Measurements from ENCODE around the gene C12orf57. TPM values are rescaled to one million over a fixed set of nuclear protein-coding genes. Genes with fewer than 3 reads are reported as not detected.

Gene C12orf57
- total and polyA plus RNA-seq, 9 of the 15 experiments (the other 6 are each of a cell fraction or from before 2014, with no cell fraction given) = 26.7 to 191 (median 107) TPM

DNA sequence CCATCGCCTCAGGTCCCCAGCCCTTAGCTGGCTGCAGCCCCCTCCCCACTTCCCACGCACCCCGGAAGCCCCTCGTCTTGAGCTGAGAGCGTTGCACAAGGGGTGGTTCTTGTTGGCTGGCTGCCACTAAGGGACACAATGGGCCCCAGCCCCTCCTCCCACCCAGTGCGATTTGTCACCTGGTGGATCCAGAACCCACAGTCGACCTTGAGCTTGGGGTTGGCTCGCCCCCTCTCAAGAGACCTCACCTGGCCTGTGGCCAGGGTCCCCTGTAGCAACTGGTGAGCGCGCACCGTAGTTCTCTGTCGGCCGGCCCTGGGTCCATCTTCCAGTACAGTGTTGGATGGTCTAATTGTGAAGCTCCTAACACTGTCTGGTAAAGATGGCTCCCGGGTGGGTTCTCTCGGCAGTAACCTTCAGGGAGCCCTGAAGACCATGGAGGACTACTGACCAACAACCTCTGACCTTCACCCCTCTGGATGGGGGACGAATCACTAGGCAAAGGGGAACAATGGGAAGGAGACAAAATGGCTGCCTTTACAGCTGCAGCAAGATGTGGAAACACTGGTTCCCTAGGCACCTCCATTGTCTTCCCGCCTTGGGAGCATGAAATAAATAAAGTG, 20.1 kb downstream of the C12orf57 start (continued):
- TF ChIP-seq KLF6 (CRISPR knock-in tag; IDR thresholded peaks at IDR 0.05; ENCODE audit: borderline replicate concordance) (0 out of 2 replicates have a peak, but pooled peaks have one; percentile 42), ZNF224 (CRISPR knock-in tag; IDR thresholded peaks at IDR 0.05) (no peak)

DNA sequence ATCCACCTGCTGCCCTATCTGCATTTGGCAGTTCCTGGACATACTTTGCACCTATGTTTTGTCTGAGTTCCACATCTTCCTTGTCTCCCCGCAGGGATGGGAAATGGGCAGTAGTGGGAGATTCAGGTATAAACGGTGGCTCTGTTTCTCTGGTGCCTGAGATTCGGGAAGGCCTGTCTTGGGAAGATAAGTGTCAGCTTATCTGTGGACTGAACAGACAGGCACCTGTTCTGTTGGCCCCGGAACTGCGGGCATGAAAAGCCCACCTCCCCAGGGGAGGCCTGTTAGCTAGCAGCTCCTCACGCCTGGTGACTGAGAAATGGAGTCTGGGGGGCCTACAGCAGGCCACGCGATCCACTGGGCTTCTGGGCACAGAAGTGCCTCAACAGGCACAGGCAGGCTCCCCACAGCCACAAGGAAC, 20.8 kb downstream of the C12orf57 start:
- ChIA-PET POLR2A (interaction anchor here (0.8 to 2.0 kb wide), 14 partner anchors 8 to 176 kb away, joined by 3 to 24 read pairs (median 4); partner anchors contain the start of genes C12orf57, RNU7-1, SPSB2 and TPI1), CTCF (ENCODE audit: low intra/inter-chr PET ratio) (interaction anchor here (0.7 to 2.1 kb wide), 8 partner anchors 18 to 97 kb away, joined by 3 to 12 read pairs (median 4); partner anchors contain the start of genes C12orf57 and LPCAT3)
- H3K9ac ChIP-seq (ENCODE audit: insufficient read depth in 1 of 2, low read depth in 2 of 2, low read length in 2 of 2) = peak overlapping the region; percentile 58 to 85
- no peaks in the 10 kb centered on the region for H3K9me1 ChIP-seq (ENCODE audit: control insufficient read depth, insufficient read depth, low read length)
- 2% methylated on average over 8 of the region's 8 CpGs for WGBS (ENCODE audit: insufficient coverage, low coverage, missing lambda C conversion rate)
- in situ Hi-C loops (cut with MboI) = no loop called here
- no TSS peak for BruUV-seq (replicated peaks)
- no peaks in the 10 kb centered on the region for H4K20me1 ChIP-seq (replicated peaks; ENCODE audit: control insufficient read depth, insufficient read depth, low read length)
- FAIRE-seq (peak; percentile 74), ATAC-seq (peak; percentile 11), DNase-seq (ENCODE audit: extremely low read depth in 1 of 4, low spot score in 3 of 4) (peak in 2 of 4 experiments; percentile 49 to 74)
- H2AFZ ChIP-seq (ENCODE audit: low read depth, low read length) = 0 out of 2 replicates have a peak overlapping the region, but pooled peaks have one; percentile 61
- peaks cover 37% of the 10 kb centered on the region for H3K79me2 ChIP-seq (ENCODE audit: control insufficient read depth, insufficient read depth, low read length)
- peaks cover 49% of the 10 kb centered on the region for H3K36me3 ChIP-seq (ENCODE audit: control insufficient read depth, insufficient read depth, low read length)
- no peaks in the 10 kb centered on the region for H3K9me3 ChIP-seq (replicated peaks; ENCODE audit: control insufficient read depth, insufficient read depth, low read depth, low read length)
- H3K4me1 ChIP-seq (replicated peaks in 1 of 2; ENCODE audit: control insufficient read depth in 2 of 2, insufficient read depth in 2 of 2, low read length in 2 of 2) = peaks cover 57 to 78% of the 10 kb centered on the region in 2 experiments
- H3K27me3 ChIP-seq (ENCODE audit: control insufficient read depth in 2 of 2, insufficient read depth in 2 of 2, low read length in 2 of 2) = no peaks in the 10 kb centered on the region
- intact Hi-C loops (cut with micrococcal nuclease) = loop anchor here (1.0 to 10.0 kb wide), 2 partner anchors 20 to 220 kb away; partner anchors contain the start of genes C12orf57 and PEX5
- peak overlapping the region; percentile 56; the same call in 1 of the 2 replicates for H3K4me2 ChIP-seq (ENCODE audit: insufficient read depth, low read length)
- peak overlapping the region; percentile 83 for H3K27ac ChIP-seq (ENCODE audit: extremely low read depth, low read depth, low read length)
- H3K4me3 ChIP-seq = no peak overlapping the region
- TF ChIP-seq TEAD2 (tag; IDR thresholded peaks at IDR 0.05) = no peak
- peak; percentile 55; the same call in 1 of the 2 replicates for TF ChIP-seq POLR2AphosphoS2 (IDR thresholded peaks at IDR 0.05; ENCODE audit: low read length)
- no peak for TF ChIP-seq TAF15 (IDR thresholded peaks at IDR 0.05; ENCODE audit: low read depth, low read length)
- TF ChIP-seq HDAC3 (IDR thresholded peaks at IDR 0.05; ENCODE audit: borderline replicate concordance, partially characterized antibody) = peak; percentile 50
- peak; percentile 80; the same call in 1 of the 2 replicates for TF ChIP-seq MYNN (IDR thresholded peaks at IDR 0.05)
- no peak for TF ChIP-seq MYNN (CRISPR knock-in tag; IDR thresholded peaks at IDR 0.05)
- 0 out of 2 replicates have a peak, but pooled peaks have one; percentile 41 for TF ChIP-seq ZNF263 (CRISPR knock-in tag; IDR thresholded peaks at IDR 0.05; ENCODE audit: borderline replicate concordance)
- peak; percentile 69 for TF ChIP-seq POLR2A (conservative IDR thresholded peaks at IDR 0.05)
- TF ChIP-seq, protein P1, sequence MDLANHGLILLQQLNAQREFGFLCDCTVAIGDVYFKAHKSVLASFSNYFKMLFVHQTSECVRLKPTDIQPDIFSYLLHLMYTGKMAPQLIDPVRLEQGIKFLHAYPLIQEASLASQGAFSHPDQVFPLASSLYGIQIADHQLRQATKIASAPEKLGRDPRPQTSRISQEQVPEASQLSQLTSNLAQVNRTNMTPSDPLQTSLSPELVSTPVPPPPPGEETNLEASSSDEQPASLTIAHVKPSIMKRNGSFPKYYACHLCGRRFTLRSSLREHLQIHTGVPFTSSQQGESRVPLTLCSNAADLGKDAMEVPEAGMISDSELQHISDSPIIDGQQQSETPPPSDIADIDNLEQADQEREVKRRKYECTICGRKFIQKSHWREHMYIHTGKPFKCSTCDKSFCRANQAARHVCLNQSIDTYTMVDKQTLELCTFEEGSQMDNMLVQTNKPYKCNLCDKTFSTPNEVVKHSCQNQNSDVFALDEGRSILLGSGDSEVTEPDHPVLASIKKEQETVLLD (IDR thresholded peaks at IDR 0.05) = 0 out of 2 replicates have a peak, but pooled peaks have one; percentile 24
- peak; percentile 65 for TF ChIP-seq SUPT5H (IDR thresholded peaks at IDR 0.05)
- peak; percentile 92 for TF ChIP-seq ARID1B (IDR thresholded peaks at IDR 0.05)
- peak; percentile 41; the same call in 1 of the 2 replicates for TF ChIP-seq MTA3 (IDR thresholded peaks at IDR 0.05; ENCODE audit: borderline replicate concordance)
- no peak for TF ChIP-seq KLF6 (CRISPR knock-in tag; IDR thresholded peaks at IDR 0.05; ENCODE audit: borderline replicate concordance)
